ENCODE results near the gene BIN1.
"Not testable (repeated sequence)": the region's sequence is repeated elsewhere in the genome, so short reads cannot be mapped to it uniquely, and the experiment has no call there.

Gene BIN1

DNA sequence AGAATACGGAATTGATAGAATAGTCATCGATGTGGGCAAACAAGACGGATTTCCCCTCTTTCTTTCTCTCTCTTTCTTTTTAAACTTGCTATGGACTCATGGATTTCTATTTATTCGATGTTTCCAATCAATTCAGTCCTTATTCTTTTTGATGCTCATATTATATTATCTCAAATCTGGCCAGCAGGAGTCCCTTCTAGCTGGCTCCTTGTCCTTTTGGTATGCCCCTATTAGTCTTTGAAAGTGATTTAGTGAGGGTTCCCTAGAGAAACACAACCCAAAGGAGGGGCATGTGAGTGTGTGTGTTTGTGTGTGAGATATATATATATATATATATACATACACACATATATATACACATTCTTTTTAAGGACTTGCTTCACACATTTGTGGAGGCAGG, 23.5 kb upstream of the BIN1 start:
- no peak for DNase-seq

- DNase-seq: no peak
Observed at GRCh38 chr2:127129937-127130336, 23.0 kb upstream of the BIN1 start.

DNA sequence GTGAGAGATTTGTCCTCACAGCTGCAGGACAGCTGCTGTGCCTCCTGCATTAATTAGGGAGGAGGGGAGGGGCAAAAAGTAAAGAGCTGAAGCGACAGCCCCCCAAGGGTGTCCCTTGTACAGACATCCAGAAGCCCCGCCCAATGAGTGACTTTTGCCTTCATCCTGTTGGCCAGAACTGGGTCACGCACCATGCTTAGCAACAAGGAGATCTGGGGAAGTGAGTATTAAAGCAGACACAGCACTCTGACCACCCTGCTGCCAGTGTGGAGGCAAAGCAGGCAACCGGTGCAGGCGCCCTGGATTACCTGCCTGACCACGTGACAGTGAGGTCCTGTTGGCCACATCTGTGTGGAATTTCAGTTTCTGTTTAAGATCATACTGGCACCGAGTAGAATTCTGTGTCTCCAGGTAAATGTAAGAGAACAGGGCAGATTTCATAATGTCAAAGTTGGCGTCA, 21.5 kb upstream of the BIN1 start:
- DNase-seq: no peak

DNA sequence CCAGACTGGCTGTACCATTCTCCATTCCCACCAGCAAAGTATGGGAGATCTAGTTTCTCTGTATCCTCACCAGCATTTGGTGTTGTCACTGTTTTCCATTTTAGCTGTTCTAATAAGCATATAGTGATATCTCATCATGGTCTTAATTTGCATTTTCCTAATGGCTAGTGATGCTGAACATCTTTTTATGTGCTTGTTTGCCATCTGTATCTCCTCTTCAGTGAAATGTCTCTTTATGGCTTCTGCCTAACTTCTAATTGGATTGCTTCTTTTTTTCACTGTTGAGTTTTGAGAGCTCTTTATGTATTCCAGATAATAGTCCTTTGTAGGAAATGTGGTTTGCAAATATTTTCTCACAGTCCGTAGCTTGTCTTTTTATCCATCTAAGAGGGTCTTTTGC, 18.9 kb upstream of the BIN1 start:
- DNase-seq: no peak

- DNase-seq: no peak
Observed at GRCh38 chr2:127124426-127124825, 17.5 kb upstream of the BIN1 start.

DNA sequence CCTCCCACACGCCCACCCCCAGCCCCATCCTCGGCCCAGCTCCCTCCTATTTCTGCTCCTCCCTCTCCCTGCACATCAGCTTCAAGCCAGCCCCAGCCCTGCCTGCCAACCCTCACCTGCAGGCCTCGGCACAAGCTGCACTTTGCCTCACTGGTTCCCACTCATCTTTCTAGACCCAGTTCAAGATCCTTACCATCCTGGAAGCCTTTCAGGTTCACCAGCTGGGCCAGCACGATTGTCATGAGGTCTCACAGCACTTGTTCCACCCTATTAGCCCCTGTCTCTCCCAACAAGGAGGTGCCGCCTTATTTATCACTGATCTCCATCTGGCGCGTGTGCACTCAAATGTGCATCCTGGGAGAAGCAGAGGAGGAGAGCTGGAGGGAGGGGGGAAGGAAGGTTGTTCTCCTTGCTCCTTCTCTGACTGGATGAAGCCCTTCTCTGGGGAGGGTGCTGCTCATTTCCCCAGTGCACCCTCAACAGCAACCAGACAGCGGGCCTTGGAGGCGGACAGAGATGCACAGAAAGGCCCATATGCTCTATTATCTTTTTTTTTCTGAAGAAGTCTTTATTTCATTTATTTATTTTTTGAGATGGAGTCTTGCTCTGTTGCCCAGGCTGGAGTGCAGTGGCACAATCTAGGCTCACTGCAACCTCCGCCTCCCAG, 15.5 kb upstream of the BIN1 start:
- DNase-seq: no peak

DNA sequence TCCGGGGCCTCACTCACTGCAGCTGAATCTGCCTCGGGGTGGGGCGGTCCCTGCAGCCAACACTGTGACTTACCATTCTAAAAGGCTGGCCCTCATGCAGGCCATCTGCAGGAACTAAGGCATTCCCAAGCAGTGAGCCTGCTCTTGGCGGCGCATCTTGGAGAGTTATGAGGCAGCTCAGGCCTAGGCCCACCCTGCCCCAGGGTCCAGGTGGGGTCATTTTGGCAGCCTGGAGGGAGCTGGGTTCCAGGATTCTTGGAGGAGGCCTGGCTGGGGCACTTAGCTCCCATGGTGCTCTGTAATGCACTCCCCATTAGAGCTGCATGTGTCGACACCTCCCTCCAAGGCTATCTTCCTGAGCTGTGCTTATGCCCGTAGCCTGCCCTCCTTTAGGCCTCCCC, 14.8 kb upstream of the BIN1 start:
- no peak for DNase-seq

DNA sequence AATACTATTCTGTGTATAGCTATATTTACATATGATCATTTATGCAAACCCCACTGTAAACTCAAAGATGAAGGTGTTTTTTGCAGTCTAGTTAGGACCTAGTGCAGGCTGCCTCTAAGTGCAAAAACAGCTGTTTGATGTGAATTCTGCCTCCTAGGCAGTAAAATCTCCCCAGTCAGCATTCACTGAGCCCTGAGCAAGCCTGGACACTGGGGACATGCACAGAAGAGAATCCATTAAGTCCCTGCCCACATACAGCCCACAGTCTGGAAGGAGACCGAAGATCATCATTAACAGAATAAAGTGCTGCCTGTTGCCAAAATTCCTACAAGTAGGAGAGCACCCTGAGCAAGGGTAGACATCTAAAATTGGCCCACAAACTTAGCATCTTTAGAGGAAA, 14.4 kb upstream of the BIN1 start:
- DNase-seq: no peak

GRCh38 chr2:127120408-127120807, 13.5 kb upstream of the BIN1 start:
- not testable (repeated sequence) for DNase-seq

DNA sequence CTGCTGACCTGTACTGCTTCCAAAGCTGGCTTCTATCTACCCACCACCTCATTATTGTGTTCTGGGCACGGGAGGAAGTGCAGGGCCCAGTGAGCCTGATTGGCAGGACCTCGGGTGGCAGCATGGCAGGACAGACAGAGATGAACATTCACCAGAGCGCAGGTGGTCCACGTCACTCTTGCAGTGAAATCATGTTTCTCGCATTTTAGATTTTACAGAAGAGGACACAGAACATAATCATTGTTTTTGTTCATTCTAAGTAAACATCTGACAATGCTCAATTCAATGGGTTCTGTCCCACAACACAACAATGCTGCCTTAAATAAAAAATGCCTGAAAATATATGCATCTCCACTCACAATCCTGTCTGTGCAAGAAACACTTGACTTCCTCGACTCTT, 11.5 kb upstream of the BIN1 start:
- no peak for DNase-seq

- DNase-seq: no peak
Observed at GRCh38 chr2:127118038-127118437, 11.1 kb upstream of the BIN1 start.

GRCh38 chr2:127117603-127118002, 10.6 kb upstream of the BIN1 start:
- no peak for DNase-seq

DNA sequence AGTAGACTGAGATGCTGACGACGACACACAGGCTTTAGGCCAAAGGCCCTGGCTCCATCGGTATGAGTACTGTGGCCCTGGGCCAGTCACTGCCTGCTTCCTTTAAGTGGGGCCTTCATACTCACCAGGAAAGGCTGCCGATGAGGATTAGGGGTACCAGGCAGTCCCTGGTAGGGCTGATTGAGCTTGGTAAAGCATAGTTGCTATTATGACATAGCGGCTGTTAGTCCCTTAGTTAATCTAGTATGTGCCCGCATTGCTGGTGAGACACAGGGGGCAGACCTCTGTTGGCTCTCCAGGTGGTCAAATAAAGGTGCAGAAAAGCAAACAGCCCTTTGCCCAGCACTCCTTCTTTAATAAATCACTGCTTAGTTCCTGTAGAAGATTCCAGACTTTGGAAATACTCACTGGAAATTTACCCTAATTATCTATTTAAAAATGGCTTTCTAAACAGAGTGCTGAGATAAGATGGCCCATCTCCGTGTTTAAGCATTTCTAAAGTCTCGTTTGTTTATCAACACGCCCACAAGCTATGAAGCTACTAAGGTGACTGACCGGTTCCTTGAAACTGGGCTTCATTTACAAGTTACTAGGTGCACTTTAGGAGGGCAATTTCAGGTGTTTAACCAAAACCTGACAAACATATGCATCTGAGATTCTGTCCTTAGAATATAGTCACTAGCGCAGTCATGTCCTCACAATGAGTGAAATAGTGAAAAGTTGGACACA, 8.7 kb upstream of the BIN1 start:
- no peak for DNase-seq

- no peak for DNase-seq
Observed at GRCh38 chr2:127110985-127111384, 4.0 kb upstream of the BIN1 start.

GRCh38 chr2:127108090-127108523, 1.2 kb upstream of the BIN1 start:
- DNase-seq: no peak

DNA sequence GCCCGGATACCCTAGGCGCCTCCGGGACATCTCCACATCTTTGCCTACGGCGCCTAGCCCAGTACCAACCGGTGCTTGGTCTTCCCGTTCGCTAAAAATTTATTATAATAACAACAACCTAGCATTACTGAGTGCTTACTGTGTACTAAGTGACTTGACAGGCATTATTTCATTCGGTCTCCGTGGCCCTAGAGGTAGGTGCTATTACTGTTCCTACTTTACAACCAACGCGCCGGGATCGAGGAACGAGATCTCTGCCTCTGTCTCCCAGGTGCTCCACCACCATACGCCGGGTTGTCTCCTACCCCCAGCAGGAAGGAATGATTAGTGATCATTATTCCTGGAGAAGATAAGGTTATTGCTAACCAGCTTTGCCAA, 657 bp upstream of the BIN1 start:
- DNase-seq: no peak

DNA sequence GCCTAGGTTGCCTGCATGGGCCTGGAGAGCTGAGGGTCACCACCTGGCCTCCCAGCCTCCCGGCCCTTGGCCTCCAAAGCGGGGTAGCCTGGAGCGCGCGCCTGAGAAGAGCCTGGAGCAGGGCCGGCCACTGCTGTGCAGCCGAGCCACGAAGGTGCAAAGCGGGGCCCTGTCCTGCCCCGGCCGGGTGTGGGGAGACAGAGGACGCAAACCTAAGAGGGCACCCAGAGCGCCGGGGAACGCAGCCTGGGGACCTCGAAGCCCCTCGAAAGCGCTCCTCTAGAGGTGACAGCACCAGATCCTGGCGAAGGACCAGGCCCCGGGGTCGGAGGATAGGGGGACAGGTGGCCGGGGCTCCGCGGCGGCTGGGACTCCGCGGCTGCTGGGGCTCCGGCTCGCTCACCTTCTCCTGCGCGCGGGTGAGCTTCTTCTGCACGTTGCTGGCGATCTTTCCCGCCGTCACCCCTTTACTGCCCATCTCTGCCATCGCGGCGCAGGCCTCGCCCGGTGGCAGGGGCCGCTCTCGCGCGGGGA, 430 bp downstream of the BIN1 start:
- DNase-seq: no peak

GRCh38 chr2:127105656-127106456, 1.1 kb downstream of the BIN1 start:
- no peak for DNase-seq

DNA sequence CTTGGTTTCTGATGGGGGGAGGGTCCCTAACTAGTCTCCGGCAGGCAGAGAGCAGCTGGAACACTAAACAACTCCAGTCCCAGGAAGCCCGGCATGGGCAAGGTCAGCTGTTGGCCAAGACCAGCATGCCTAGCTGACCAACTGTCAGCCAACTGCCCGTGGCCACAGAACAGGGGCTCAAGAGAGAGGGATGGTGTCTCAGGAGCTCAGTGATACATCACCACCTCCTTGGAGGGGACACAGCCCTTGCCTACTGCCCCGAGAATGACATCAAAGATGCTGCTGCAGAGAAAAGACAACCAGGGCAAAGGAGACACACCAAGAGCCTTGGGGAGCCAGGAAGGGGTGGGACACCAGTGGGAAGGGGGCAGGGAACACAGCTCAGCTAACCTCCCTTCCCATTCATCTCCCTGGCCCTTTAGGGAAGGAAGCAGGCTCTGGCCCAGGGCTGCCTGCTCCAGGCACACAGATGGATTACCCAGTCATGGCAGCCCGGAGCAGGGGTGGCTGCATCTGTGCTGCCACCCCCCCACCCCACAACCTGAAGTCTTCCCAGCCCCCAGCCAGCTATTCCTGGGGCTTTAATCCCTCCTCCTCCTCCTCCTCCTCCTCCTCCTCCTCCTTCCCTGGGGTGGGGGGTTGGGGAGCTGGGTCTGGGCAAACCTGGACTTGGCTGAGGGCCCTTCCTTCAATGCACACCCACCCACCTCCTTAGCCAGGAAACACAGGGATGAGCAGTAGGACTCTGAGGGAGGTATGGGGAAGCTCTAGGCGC, 1.9 kb downstream of the BIN1 start:
- no peak for DNase-seq

DNA sequence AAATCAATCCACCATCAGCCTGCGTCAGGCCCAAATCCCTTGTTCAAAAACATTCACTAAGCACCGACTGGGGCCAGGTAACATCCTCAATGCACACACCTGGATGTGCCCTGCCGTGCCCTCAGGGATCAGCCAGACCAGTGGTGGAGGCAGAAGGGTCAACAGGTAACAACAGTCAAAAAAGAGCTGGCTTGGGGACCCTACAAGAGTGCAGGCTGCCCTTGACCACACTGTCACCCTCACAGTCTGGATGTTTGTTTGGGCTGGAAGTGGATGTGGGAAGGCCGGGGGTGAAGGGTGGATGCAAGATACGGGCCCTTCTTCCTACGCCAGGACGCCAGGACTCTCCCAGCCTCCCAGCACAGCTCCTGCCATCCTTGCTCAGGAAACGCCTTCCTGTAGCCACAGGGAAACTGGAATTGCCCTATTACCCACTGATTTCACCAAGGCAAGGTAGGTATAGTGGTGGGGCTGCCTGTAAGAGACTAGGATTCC, 2.7 kb downstream of the BIN1 start:
- no peak for DNase-seq

- no peak for DNase-seq
Observed at GRCh38 chr2:127103243-127104165, 3.5 kb downstream of the BIN1 start.
